Measurements from ENCODE around the gene FAM180B.

Gene FAM180B

DNA sequence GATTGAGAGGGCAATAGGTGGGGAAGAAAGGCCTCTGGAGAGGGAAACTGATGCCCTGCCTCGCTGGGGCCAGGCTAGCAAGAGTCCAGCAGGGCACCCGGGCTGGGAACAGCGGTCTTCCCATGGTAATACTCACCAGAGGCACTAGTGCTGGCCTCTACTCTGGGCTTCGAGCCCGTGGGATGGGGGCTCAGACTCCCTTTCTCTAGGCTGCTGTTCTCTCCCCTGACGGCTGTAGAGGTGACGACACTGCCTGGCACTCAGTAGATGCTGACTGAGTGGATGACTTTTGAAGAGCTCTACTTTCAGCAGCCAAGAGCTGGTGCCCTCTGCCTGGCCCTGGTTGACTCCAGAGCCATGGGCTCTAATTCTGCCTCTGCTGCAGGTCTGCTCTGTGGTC, 8.6 kb downstream of the FAM180B start:
- H3K9ac ChIP-seq, result no peak overlapping the region
- no peak overlapping the region for H3K4me3 ChIP-seq (IDR thresholded peaks at IDR 0.05; ENCODE audit: insufficient read depth, low read depth, low read length)
- H3K27ac ChIP-seq, result no peak overlapping the region
- H3K79me2 ChIP-seq (ENCODE audit: insufficient read depth, low read depth), result no peaks in the 10 kb centered on the region
- no peaks in the 10 kb centered on the region for H4K20me1 ChIP-seq (ENCODE audit: insufficient read depth)
- H2AFZ ChIP-seq (ENCODE audit: low read depth), result no peak overlapping the region
- H3K4me2 ChIP-seq, result no peak overlapping the region
- H3K27me3 ChIP-seq (ENCODE audit: insufficient read depth, low read depth), result no peaks in the 10 kb centered on the region
- no peaks in the 10 kb centered on the region for H3K4me1 ChIP-seq (ENCODE audit: low read depth, poor library complexity, severe bottlenecking)
- TF ChIP-seq CTCF (conservative IDR thresholded peaks at IDR 0.05; ENCODE audit: low read depth, low read length), result no peak
- no peaks in the 10 kb centered on the region for H3K36me3 ChIP-seq (ENCODE audit: insufficient read depth)

- Histone ChIP-seq H4K20me1 (ENCODE audit: insufficient read depth) (no peaks in the 10 kb centered on the region), H3K4me1 (ENCODE audit: low read depth, poor library complexity, severe bottlenecking) (no peaks in the 10 kb centered on the region), H3K9ac (no peak overlapping the region), H3K27ac (no peak overlapping the region), H3K36me3 (ENCODE audit: insufficient read depth) (no peaks in the 10 kb centered on the region), H3K79me2 (ENCODE audit: insufficient read depth, low read depth) (no peaks in the 10 kb centered on the region), H3K4me2 (no peak overlapping the region), H3K27me3 (ENCODE audit: insufficient read depth, low read depth) (no peaks in the 10 kb centered on the region), H2AFZ (ENCODE audit: low read depth) (no peak overlapping the region), H3K4me3 (IDR thresholded peaks at IDR 0.05; ENCODE audit: insufficient read depth, low read depth, low read length) (no peak overlapping the region)
- no peak for TF ChIP-seq CTCF (conservative IDR thresholded peaks at IDR 0.05; ENCODE audit: low read depth, low read length)
These were observed 9.5 kb downstream of the FAM180B start for GRCh38 chr11:47595967-47596366.

DNA sequence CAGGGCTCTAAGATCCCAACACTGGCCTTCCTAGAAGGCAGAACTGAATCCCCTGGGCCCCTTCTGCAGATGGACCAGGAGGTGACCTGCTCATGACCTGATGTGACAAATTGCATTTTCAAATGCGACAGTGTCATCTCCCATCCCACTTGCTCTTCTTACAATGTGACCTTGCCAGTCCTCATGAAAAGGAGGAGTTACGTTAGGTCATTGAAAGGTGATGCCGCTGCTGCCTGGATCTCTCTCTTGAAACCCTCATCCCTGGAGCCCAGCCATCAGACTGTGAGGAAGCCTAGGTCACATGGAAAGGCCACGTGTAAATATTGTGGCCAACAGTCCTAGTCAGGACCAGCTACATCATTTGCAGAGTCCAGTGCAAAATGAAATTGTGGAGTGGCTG, 13.4 kb downstream of the FAM180B start:
- no peaks in the 10 kb centered on the region for H3K36me3 ChIP-seq (ENCODE audit: insufficient read depth)
- H3K27me3 ChIP-seq (ENCODE audit: insufficient read depth, low read depth), result no peaks in the 10 kb centered on the region
- no peak overlapping the region for H2AFZ ChIP-seq (ENCODE audit: low read depth)
- no peaks in the 10 kb centered on the region for H4K20me1 ChIP-seq (ENCODE audit: insufficient read depth)
- no peak for TF ChIP-seq CTCF (conservative IDR thresholded peaks at IDR 0.05; ENCODE audit: low read depth, low read length)
- H3K27ac ChIP-seq, result no peak overlapping the region
- no peak overlapping the region for H3K4me2 ChIP-seq
- no peak overlapping the region for H3K9ac ChIP-seq
- H3K4me3 ChIP-seq (IDR thresholded peaks at IDR 0.05; ENCODE audit: insufficient read depth, low read depth, low read length), result no peak overlapping the region
- no peaks in the 10 kb centered on the region for H3K4me1 ChIP-seq (ENCODE audit: low read depth, poor library complexity, severe bottlenecking)
- H3K79me2 ChIP-seq (ENCODE audit: insufficient read depth, low read depth), result no peaks in the 10 kb centered on the region

GRCh38 chr11:47603295-47603694, 16.8 kb downstream of the FAM180B start:
- Histone ChIP-seq H3K4me3 (IDR thresholded peaks at IDR 0.05; ENCODE audit: insufficient read depth, low read depth, low read length) (no peak overlapping the region), H2AFZ (ENCODE audit: low read depth) (no peak overlapping the region), H3K79me2 (ENCODE audit: insufficient read depth, low read depth) (no peaks in the 10 kb centered on the region), H3K36me3 (ENCODE audit: insufficient read depth) (no peaks in the 10 kb centered on the region), H3K27me3 (ENCODE audit: insufficient read depth, low read depth) (no peaks in the 10 kb centered on the region), H3K4me1 (ENCODE audit: low read depth, poor library complexity, severe bottlenecking) (no peaks in the 10 kb centered on the region), H3K4me2 (no peak overlapping the region), H3K9ac (no peak overlapping the region), H4K20me1 (ENCODE audit: insufficient read depth) (no peaks in the 10 kb centered on the region), H3K27ac (no peak overlapping the region)
- TF ChIP-seq CTCF (conservative IDR thresholded peaks at IDR 0.05; ENCODE audit: low read depth, low read length), result no peak

DNA sequence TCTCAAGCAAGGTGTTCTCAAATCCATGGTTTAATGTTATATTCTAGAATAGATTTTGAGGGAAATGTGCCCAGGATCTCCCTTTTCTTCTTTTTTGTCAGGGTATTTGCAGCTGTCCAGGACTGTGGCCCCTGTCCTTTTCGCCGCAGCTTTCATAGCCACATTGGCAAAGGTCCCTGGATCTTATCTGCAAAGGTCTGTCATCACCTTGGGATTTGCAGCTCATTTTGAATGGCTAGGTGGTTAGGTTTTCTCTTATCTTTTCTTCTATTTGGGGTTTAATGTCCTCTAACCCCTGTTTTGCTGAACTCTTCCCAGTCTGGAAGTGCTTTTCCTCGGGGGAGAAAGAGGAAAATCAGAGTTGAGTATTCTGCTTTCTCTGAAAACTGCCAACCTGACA, 19.4 kb downstream of the FAM180B start:
- Histone ChIP-seq H3K4me3 (IDR thresholded peaks at IDR 0.05; ENCODE audit: insufficient read depth, low read depth, low read length) (no peak overlapping the region), H3K4me2 (no peak overlapping the region), H3K4me1 (ENCODE audit: low read depth, poor library complexity, severe bottlenecking) (no peaks in the 10 kb centered on the region), H3K27ac (no peak overlapping the region), H2AFZ (ENCODE audit: low read depth) (no peak overlapping the region), H3K36me3 (ENCODE audit: insufficient read depth) (no peaks in the 10 kb centered on the region), H4K20me1 (ENCODE audit: insufficient read depth) (no peaks in the 10 kb centered on the region), H3K27me3 (ENCODE audit: insufficient read depth, low read depth) (no peaks in the 10 kb centered on the region), H3K79me2 (ENCODE audit: insufficient read depth, low read depth) (no peaks in the 10 kb centered on the region), H3K9ac (no peak overlapping the region)
- no peak for TF ChIP-seq CTCF (conservative IDR thresholded peaks at IDR 0.05; ENCODE audit: low read depth, low read length)

Data from KMS-11 (cell line).